Thyroid gland (tissue), 4 donors: ENCODE measurements around the gene PIK3CD. TPM values are rescaled to one million over a fixed set of nuclear protein-coding genes. Genes with fewer than 3 reads are reported as not detected.
"Not testable (repeated sequence)": the region's sequence is repeated elsewhere in the genome, so short reads cannot be mapped to it uniquely, and the experiment has no call there.

Experiments
- DNase-seq, 2 donors: peaks; one replicate each; pipeline ENCODE4 v3.0.0-alpha.2; 2019
- H3K27ac ChIP-seq, 3 donors: fragments of 200-600 bp; sonication (generic); 1 replicate in 2 of 3; 2 replicates in 1 of 3; pipeline ENCODE4 v1.5.1; 2016 to 2019; ENCODE audit warnings: mild to moderate bottlenecking in 1 of 3, moderate library complexity in 1 of 3
- H3K27me3 ChIP-seq: fragments of 200-600 bp; sonication (generic); one replicate; pipeline ENCODE4 v1.5.1; 2019
- H3K36me3 ChIP-seq, 2 donors: fragments of 200-600 bp; sonication (generic); one replicate each; pipeline ENCODE4 v1.5.1; 2016 to 2019
- H3K4me1 ChIP-seq, 2 donors: fragments of 200-600 bp; sonication (generic); one replicate each; pipeline ENCODE4 v1.5.1; 2017 to 2019
- H3K4me3 ChIP-seq, 3 donors: fragments of 200-600 bp; sonication (generic); replicated peaks in 1 of 3; 1 replicate in 2 of 3; 2 replicates in 1 of 3; pipeline ENCODE4 v1.5.1; 2016; ENCODE audit warnings: mild to moderate bottlenecking in 1 of 3
- H3K9me3 ChIP-seq: fragments of 200-600 bp; sonication (generic); one replicate; pipeline ENCODE4 v1.5.1; 2017
- CTCF ChIP-seq, 6 experiments: fragments of 200-600 bp in 3 of 6; fragments of 450-650 bp in 3 of 6; sonication (generic) in 3 of 6; IDR thresholded peaks; one replicate each; pipeline ENCODE4 v1.5.1; 2016 to 2019; ENCODE audit warnings: antibody characterized with exemption in 6 of 6, mild to moderate bottlenecking in 2 of 6, inconsistent platforms in 1 of 6, moderate library complexity in 1 of 6
- POLR2A ChIP-seq, 2 donors: fragments of 450-650 bp; IDR thresholded peaks; one replicate each; pipeline ENCODE4 v1.6.1; 2017; ENCODE audit warnings: antibody characterized with exemption in 2 of 2, mild to moderate bottlenecking in 2 of 2, moderate library complexity in 1 of 2
- WGBS, 2 donors: methylation state at CpG; one replicate each; pipeline ENCODE4 v1.1.5; 2017; 5-methylcytosine and 5-hydroxymethylcytosine counted together
- intact Hi-C: fragments of 100-400 bp; cut with DNase I; formaldehyde crosslinking; loops from one replicate; pipeline ENCODE4 v1.15.1; 2023
- total RNA-seq, 4 donors: library from RNA; depleted of rRNA; stranded (reverse); fragments of >200 nt; gene quantifications; one replicate each; pipeline ENCODE4 v1.2.3, GENCODE V29; 2016

PIK3CD gene
- total RNA-seq, 4 donors from 2014 or later, result 5.9 to 9.5 (median 7.7) TPM

DNA sequence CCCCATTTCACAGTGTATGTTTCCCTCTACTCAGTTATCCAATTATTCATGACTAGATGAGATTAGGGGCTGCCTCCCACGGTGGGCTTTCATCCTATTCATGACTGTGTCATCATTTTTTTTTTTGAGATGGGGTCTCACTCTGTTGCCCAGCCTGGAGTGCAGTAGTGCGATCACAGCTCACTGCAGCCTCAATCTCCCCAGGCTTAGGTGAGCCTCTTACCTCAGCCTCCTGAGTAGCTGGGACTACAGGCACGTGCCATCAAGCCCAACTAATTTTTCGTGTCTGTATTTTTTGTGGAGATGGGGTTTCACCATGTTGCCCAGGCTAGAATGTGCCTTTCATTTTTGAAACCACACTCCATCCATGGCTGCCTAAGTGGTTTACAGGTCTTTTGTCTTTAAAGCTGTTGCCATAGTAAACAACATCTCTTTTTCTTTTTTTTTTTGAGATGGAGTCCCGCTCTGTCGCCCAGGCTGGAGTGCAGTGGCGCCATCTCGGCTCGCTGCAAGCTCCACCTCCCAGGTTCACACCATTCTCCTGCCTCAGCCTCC is 60.0 kb downstream of the PIK3CD start:
- H3K36me3 ChIP-seq, result peaks cover 3 to 6% of the 10 kb centered on the region in 2 donors
- H3K27me3 ChIP-seq, result no peaks in the 10 kb centered on the region
- H3K4me3 ChIP-seq, result no peak overlapping the region
- H3K27ac ChIP-seq, result no peak overlapping the region
- TF ChIP-seq CTCF (IDR thresholded peaks at IDR 0.05), result no peak
- TF ChIP-seq POLR2A (IDR thresholded peaks at IDR 0.05), result no peak
- no peaks in the 10 kb centered on the region for H3K4me1 ChIP-seq
- 89 to 92% methylated on average over 9 of the region's 9 CpGs for WGBS, 2 donors
- intact Hi-C loops, result no loop called here
- H3K9me3 ChIP-seq, result no peaks in the 10 kb centered on the region
- no peak for DNase-seq

DNA sequence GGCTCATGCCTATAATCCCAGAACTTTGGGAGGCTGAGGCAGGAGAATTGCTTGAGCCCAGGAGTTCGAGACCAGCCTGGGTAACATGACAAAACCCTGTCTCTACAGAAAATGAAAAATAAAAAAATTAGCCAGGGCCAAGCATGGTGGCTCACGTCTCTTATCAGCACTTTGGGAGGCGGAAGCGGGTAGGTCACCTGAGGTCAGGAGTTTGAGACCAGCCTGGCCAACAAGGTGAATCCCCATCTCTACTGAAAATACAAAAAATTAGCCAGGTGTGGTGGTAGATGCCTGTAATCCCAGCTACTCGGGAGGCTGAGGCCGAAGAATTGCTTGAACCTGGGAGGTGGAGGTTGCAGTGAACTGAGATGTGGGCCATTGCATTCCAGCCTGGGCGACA is 61.2 kb downstream of the PIK3CD start:
- H3K27me3 ChIP-seq, H3K4me3 ChIP-seq, H3K4me1 ChIP-seq, DNase-seq, H3K9me3 ChIP-seq, intact Hi-C loops, H3K27ac ChIP-seq: not testable (repeated sequence)
- 94 to 98% methylated on average over 7 of the region's 7 CpGs for WGBS, 2 donors
- H3K36me3 ChIP-seq, result peaks cover 3 to 10% of the 10 kb centered on the region in 2 donors

DNA sequence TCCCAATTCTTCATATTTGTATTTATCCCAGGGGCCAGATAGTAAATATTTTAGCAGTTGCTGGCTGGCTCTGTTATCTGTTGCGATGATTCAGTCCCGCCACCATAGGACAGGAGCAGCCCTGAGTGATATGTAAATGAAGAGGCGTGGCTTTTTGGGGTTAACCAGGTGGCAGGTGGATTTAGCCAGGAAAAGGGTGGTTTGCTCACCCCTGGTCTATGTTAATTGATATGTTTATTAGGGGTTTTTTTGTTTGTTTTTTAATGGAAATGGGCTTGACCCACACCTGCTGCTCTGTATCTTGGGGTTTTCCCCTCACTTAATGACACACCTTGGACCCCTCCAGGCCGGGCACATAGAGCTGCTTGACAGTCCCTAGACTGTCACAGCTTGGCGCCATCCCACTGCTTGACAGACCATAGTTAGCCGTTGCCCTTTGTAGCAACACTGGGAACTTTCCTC is 62.8 kb downstream of the PIK3CD start:
- H3K9me3 ChIP-seq, result no peaks in the 10 kb centered on the region
- no peak overlapping the region for H3K27ac ChIP-seq
- no peaks in the 10 kb centered on the region for H3K27me3 ChIP-seq
- WGBS, 2 donors, result 71 to 73% methylated on average over 6 of the region's 6 CpGs
- DNase-seq, result no peak
- no peak for TF ChIP-seq CTCF (IDR thresholded peaks at IDR 0.05)
- TF ChIP-seq POLR2A (IDR thresholded peaks at IDR 0.05), result no peak
- no peak overlapping the region for H3K4me3 ChIP-seq
- no peaks in the 10 kb centered on the region for H3K4me1 ChIP-seq
- H3K36me3 ChIP-seq, result peaks cover 3 to 10% of the 10 kb centered on the region in 2 donors
- intact Hi-C loops, result no loop called here

DNA sequence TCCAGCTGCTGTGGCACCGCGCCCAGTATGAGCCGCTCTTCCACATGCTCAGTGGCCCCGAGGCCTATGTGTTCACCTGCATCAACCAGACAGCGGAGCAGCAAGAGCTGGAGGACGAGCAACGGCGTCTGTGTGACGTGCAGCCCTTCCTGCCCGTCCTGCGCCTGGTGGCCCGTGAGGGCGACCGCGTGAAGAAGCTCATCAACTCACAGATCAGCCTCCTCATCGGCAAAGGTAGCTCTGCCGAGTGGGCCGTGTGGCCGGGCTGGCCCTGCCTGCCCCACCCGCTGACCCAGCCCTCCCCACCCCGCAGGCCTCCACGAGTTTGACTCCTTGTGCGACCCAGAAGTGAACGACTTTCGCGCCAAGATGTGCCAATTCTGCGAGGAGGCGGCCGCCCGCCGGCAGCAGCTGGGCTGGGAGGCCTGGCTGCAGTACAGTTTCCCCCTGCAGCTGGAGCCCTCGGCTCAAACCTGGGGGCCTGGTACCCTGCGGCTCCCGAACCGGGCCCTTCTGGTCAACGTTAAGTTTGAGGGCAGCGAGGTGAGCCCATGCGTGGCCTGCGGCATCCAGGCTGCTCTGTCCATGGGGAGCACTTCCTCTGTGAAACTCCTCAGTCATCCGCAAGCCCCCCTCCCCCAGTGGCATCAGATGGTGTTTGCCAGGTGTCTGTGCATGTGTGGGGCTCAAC is 64.2 kb downstream of the PIK3CD start:
- no peak overlapping the region for H3K4me3 ChIP-seq
- H3K27ac ChIP-seq, result no peak overlapping the region
- H3K4me1 ChIP-seq, result no peaks in the 10 kb centered on the region
- intact Hi-C loops, result loop anchor here (5.0 kb wide), 1 partner anchor 88 kb away; no protein-coding TSS in a partner anchor
- H3K27me3 ChIP-seq, result no peaks in the 10 kb centered on the region
- WGBS, 2 donors, result 93 to 96% methylated on average over 3 to 27 of the region's 40 CpGs
- TF ChIP-seq CTCF (IDR thresholded peaks at IDR 0.05), result no peak
- no peak for TF ChIP-seq POLR2A (IDR thresholded peaks at IDR 0.05)
- peaks cover 4 to 14% of the 10 kb centered on the region in 2 donors for H3K36me3 ChIP-seq
- DNase-seq, result no peak
- H3K9me3 ChIP-seq, result no peaks in the 10 kb centered on the region

DNA sequence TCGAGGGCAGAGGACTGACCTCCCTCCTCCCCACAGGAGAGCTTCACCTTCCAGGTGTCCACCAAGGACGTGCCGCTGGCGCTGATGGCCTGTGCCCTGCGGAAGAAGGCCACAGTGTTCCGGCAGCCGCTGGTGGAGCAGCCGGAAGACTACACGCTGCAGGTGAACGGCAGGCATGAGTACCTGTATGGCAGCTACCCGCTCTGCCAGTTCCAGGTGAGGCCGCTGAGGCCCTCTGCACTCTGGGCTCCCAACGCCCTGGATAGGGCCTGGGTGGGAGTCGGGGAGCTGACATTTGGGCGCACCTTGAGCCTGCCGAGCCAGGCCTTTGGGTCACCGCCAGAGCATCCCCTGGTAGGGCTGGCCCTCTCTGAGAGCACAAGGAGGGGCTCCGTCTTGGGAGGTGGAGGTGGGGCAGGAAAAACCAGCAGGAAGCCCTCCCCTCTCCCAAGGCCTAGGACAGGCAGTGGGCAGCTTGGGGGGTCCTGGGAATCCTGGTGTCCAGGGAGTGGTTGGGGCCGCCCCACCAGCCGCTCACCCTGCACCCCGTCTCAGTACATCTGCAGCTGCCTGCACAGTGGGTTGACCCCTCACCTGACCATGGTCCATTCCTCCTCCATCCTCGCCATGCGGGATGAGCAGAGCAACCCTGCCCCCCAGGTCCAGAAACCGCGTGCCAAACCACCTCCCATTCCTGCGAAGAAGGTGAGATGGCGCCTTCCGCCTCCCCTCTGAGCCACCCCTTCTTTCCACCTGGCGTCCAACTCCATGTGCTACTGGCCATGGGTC is 65.1 kb downstream of the PIK3CD start:
- Histone ChIP-seq H3K27me3 (no peaks in the 10 kb centered on the region), H3K36me3 (peaks cover 4 to 14% of the 10 kb centered on the region in 2 donors), H3K27ac (peak overlapping the region in 1 of 3 donors; percentile 12), H3K4me1 (no peaks in the 10 kb centered on the region), H3K4me3 (no peak overlapping the region), H3K9me3 (no peaks in the 10 kb centered on the region)
- no peak for DNase-seq
- 93 to 94% methylated on average over 12 to 24 of the region's 29 CpGs for WGBS, 2 donors
- TF ChIP-seq POLR2A (IDR thresholded peaks at IDR 0.05), result no peak
- no peak for TF ChIP-seq CTCF (IDR thresholded peaks at IDR 0.05)
- intact Hi-C loops, result loop anchor here (5.0 kb wide), 1 partner anchor 89 kb away; no protein-coding TSS in a partner anchor
